Inflammatory macrophage (primary cell): ENCODE measurements around the gene OR52D1.
A peak's percentile ranks its signal among the peaks of the same experiment; 100 is the strongest.

ENCODE experiments used
- DNase-seq, 2 donors: peaks; one replicate each; pipeline ENCODE4 v3.0.0-alpha.2; 2020 to 2022

Gene OR52D1

GRCh38 chr11:5514841-5515240 is 26.4 kb downstream of the OR52D1 start:
- no peak for DNase-seq

- no peak for DNase-seq
These were observed 28.1 kb downstream of the OR52D1 start, which contains the start of gene UBQLNL for GRCh38 chr11:5516599-5516998. Gene UBQLNL (minus strand): TSS chr11:5516699. CDS start chr11:5516441, 258 bp downstream.

GRCh38 chr11:5521540-5521939 is 33.1 kb downstream of the OR52D1 start:
- DNase-seq, result no peak

- no peak for DNase-seq
These were observed 33.8 kb downstream of the OR52D1 start for GRCh38 chr11:5522308-5522707.

DNA sequence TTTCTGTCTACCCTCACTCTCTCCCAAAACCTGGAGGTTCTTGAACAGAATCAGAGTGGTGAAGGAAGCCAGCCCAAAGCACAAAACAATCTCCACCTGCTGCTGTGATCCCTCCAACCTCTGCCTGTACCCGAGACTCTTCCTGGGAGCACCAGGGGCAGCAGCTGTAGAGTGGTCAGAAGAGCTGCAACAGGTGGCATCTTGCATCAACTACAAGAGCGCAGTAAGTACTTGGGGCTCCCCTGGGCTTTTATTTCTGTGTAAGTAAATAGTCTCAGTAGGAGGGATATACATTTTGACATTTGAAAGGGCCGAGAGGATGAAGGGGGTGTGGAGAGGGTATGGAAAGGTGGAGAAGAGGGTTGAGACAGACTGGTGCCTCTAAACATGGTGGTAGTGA is 36.3 kb downstream of the OR52D1 start:
- no peak for DNase-seq

GRCh38 chr11:5527716-5528115 is 39.2 kb downstream of the OR52D1 start:
- DNase-seq, result no peak

DNA sequence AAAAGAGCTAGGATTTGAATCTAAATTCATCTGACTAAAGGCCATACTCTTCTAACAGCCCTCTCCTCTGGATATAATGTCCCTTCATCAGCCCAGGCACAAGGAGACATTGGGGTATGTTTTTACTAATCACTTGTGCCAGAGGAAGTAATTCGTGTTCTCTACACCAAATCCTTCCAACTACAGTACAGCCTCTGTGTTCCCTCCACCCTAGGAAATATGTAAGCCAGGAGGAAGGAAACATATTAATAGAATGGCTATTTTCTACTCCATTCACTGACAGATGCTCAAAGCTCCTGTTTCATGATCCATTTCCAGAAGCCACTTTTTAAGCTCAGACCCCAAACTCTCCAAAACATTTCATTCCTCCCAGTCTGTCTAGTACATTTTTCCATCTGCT is 40.0 kb downstream of the OR52D1 start:
- DNase-seq, result no peak

DNA sequence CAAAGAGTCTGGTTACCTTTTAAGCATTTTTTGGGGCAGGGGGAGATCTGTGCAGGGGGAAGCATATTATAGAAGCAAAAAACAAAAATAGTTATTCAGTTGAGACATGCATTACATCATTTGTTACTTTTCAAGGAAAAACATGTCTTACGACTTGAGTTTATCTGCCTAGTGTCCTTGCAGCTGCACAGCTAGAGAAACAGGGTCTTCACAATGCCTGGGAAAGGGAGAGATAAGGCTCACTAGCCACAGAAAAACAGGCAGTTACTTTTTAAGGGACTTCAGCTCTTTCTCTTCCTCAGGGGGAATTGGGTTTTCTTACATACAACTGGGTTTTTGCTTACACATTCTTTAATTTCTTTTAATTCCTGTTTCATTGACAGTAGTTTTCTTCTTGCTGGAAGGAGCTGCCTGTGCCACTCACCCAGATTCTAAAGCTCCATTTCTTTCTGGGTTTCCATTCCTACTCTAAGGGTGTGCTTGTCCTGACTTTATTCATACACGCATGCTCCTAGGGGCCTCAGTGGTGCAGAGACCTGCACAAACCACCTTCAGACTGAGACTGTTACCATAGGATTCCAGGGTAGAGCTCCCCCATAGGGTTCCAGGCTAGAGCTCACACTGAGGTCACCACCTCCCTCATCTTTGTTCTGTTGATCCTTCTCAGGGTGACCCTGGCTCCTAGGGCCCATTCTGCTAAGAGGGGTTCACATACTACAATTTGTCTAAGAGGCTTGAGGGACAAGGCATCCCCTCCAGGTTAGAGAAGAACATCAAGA is 42.8 kb downstream of the OR52D1 start:
- DNase-seq, result no peak

DNA sequence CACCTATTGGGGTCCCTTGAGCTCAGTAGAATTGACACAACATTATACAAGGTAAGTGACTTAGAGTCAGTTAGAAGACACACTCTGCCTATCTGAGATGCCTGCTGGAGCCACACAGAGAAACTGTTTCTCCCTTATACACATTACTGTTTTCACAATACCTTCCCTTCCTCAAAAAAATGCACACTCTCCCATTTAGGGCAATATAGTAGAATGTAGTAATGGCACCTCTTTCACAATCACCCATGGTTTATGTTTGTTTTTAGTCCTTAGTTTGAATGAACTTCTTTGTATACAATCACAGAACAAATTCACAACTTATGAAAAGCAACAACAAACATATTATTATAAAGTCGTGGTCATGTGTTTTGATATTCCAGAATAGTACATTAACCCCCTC is 45.6 kb downstream of the OR52D1 start:
- DNase-seq, result peak; percentile 18 to 70

GRCh38 chr11:5536482-5536881 is 48.0 kb downstream of the OR52D1 start:
- DNase-seq, result no peak
